ENCODE data around the gene EPSTI1. TPM values are rescaled to one million over a fixed set of nuclear protein-coding genes. Genes with fewer than 3 reads are reported as not detected.

Gene EPSTI1
- total RNA-seq, 1 donor from 2014 or later: 11.9 TPM

Other genes with a start within 250 kb of the EPSTI1 start
- gene FAM216B, start 210.7 kb downstream of the EPSTI1 start, total RNA-seq: not detected in 2 replicates
- gene DNAJC15, start 31.3 kb upstream of the EPSTI1 start, total RNA-seq: 18.0 and 18.8 TPM in 2 replicates